ENCODE results near the gene SELENOV.

SELENOV gene

GRCh38 chr19:39558624-39559117 is 43.7 kb downstream of the SELENOV start:
- DNase-seq, result no peak

GRCh38 chr19:39563408-39563807 is 48.5 kb downstream of the SELENOV start:
- DNase-seq, result peak; percentile 85

GRCh38 chr19:39566064-39566463 is 51.1 kb downstream of the SELENOV start:
- no peak for DNase-seq

- DNase-seq, result no peak
Measured at GRCh38 chr19:39568604-39569003, 53.7 kb downstream of the SELENOV start.

Data from islet precursor cell (in vitro differentiated cells).